Eye (tissue), 1 donor: ENCODE data around the gene FOXP2.
A peak's percentile ranks its signal among the peaks of the same experiment; 100 is the strongest.

Source experiments
- DNase-seq: peaks from one replicate; pipeline ENCODE4 v3.0.0-alpha.2; 2015

FOXP2 gene

DNA sequence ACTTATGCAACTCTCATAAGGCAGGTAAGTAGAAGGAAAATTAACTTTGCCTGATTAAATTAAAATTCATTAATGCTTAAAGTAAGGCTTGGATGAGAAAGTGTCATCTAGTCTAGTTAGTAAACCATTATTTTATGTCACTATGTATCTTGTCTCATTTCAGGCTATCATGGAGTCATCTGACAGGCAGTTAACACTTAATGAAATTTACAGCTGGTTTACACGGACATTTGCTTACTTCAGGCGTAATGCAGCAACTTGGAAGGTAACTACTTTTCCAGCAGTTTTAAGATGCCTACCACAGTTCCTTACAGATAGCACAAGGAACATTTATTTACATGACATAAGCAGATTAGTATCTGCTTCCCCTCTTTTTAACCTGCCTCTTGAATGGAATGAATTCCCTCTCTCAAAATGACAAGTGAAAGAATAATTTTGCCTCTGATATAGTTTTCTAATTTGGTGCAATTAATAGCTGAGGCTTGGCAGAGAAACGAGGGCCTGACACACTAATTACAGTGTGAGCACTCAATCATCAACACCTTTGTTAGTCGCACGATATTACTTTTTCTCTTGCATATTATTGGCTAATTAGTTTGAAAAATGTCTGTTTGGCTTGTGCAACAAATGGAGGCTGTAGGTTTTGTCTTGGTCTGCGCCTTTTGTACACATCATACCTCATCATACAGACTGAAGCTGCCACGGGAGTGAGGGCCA lies 245.0 kb downstream of the FOXP2 start:
- no peak for DNase-seq

GRCh38 chr7:114660126-114660486 lies 245.5 kb downstream of the FOXP2 start:
- peak; percentile 59 for DNase-seq

GRCh38 chr7:114660753-114661152 lies 246.1 kb downstream of the FOXP2 start:
- DNase-seq = no peak

GRCh38 chr7:114662002-114662677 lies 247.5 kb downstream of the FOXP2 start:
- DNase-seq = no peak

GRCh38 chr7:114663502-114663901 lies 248.9 kb downstream of the FOXP2 start:
- peak; percentile 79 for DNase-seq

DNA sequence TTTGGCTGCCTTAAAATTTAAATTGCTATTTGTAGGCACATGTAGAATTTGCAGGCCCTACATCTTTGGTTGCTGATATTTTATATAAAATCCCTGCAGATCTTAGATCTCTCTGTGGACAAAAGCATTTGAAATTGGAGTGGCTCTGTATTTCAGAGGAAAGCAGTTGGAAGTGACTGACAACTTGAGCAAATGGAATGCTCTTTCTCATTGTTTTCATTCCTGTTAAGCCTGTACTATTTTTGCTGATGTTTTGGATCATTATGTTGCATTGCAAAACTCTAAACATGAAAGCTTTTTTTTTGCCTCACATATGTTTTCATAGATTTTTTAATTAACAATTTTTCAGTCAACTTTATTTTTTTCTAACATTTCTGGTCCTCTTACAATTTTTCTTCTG lies 256.1 kb downstream of the FOXP2 start:
- peak; percentile 44 for DNase-seq

- DNase-seq = no peak
These were observed 257.0 kb downstream of the FOXP2 start for GRCh38 chr7:114671563-114672123.

DNA sequence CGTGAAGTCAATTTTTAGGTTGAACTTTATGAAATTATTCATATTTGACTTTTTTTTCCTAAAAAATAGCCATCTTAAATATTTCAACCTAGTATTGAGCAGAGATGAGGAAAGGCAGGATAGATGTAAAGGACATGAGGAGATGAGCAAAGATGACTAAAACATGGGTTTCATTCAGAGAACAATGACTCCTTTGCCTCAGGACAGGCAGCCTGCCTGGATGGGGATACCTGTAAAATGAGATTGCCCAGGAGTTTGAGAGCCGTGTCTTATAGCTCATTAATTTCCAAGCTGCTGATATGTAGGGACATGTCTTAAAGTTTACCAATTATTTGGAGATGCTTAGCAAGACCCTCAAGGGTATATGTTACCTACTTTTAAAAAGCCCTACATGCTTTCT lies 263.5 kb downstream of the FOXP2 start:
- no peak for DNase-seq

DNA sequence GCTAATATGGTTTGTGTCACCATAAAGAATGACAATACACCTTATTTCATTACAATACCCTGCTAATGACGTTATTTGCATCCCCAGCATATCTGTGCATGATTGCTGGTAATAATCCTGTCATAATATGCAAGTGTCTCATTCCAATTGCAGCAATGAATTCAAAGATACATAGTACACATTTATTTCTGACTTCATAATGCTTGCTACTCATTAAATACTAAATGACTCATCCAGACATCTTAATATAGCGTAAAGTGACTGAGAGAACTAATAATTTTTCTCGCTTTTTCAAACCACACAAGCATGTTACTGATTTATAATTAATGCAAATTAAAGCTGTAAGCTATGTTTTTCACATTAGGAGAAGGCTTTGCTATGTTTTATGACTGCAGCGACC lies 272.6 kb downstream of the FOXP2 start:
- no peak for DNase-seq

- DNase-seq = no peak
These were observed 273.9 kb downstream of the FOXP2 start for GRCh38 chr7:114688443-114689055.

DNA sequence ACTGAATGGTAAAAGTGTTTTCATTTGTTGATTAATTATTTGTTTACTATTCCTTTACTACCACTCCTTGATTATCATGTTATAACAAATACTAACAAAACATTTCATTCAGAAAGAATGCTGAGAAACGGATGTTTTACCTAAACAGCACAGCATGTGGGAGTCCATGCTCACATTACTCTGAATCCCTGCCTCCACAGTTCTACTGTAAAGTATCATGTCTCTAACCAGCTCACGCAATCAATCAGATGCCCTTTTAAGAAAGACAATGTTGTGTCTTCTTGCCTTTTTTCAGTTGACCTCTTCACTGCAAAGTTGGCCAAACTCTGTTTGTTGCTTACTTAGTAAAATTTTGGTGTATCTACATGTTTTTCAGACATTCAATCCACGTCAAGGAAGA lies 274.8 kb downstream of the FOXP2 start:
- no peak for DNase-seq

DNA sequence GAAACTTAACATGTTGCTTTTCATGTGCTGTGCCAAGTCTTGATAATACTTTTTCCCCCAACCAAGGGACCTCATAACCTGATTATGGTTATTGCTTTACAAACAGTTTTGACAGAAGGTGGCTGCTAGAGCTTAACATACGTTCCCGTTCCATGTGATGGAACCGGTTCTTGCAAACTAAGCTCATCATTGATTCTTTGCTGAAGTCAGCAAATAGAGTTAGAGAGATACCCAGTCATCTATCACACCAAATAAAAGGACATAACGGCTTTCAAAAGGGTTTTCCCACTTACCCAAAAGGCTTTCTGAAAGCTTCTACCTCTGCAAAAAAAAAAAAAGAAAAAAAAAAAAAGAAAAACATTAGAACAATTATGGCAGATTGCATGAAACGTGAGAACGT lies 277.0 kb downstream of the FOXP2 start:
- no peak for DNase-seq

DNA sequence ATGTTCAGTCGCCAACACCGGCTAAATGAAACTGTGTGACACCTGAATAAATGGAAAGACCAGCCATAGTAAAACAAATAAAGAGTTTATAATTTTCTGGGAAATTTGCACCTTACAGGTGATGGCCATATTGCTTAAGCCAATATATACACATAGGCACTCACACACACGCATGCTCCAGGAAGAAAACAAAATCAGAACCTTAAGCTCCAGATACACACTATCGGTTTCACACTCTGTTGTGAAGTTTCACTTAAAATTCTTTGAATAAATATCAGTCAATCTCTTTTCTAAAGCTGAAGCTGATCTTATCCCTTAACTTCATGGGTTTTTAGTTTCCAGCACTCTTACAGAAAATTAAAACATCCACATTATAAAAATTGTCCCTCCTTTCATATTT lies 280.6 kb downstream of the FOXP2 start:
- DNase-seq = no peak

DNA sequence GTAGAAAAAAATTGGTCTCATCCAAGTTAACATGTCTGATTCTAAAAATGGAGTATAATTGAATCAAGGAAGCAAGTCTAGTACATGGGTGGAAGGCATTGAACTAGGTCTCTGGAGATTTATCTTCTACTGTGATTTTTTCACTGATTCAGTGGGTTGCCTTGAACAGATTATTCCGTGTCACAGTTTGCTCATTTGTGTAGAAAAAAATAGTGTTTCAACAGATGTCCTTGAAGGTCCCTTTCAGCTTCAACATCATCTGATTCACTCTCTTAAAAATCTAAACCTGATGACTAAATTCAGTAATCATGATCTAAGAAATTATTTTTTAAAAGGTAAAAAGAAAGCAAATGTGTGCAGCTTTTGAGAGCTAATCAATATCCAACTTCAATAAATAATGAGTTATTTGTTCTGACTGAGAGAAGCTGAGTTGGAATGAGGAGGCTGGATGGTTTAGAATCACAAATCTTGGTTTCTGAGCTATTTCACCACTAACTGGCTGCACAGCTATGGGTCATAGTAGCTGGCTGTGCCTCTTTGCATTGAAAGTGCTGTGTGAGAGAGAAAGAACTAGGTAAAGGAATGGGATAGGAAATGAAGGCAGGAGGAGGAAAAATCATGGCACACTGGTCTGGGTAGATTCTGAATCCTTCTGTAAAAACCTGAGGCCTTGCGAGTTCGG lies 285.8 kb downstream of the FOXP2 start:
- DNase-seq = peak; percentile 16

- no peak for DNase-seq
These were observed 289.1 kb downstream of the FOXP2 start for GRCh38 chr7:114703677-114704076.

- peak; percentile 74 for DNase-seq
These were observed 294.0 kb downstream of the FOXP2 start for GRCh38 chr7:114708646-114709045.

GRCh38 chr7:114710499-114710898 lies 295.9 kb downstream of the FOXP2 start:
- DNase-seq = no peak

DNA sequence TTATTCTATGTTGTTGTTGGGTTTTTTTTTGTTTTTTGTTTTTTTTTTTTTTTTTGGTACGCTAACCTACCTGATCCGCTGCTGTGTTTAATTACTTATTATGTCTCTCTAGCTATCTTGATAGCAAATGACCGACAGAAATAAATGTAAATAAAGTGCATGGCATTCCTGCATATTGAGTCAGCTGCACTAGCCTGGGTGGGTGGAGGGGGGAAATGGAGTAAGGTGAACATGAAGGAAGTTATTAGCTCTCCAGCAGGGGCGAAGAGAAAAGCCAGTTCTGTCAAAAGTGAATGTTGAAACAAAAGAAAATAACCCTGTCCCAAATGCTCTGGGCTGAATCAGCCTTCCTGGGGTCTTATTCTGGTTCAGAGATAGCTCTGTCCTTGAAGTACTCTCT lies 296.6 kb downstream of the FOXP2 start:
- DNase-seq = no peak

DNA sequence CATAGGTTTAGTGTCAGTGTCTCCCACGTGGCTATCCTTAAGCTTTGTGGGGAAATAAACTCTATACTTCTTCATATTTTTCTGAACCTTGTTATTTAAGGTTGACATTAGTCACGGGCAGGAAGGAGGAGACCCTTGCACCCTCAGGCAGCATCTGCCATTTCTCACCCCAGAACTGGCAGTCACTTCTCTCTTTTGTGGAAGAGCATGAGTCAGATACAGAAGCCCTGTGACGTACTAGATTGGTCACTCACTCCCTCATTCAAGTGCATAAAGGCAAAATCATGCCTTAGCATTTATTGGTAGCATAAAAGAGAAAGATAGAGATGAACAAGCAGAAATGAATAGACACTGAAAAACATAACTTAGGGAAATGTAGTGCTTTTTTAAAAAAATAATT lies 301.3 kb downstream of the FOXP2 start:
- DNase-seq = no peak

- no peak for DNase-seq
These were observed 304.2 kb downstream of the FOXP2 start for GRCh38 chr7:114718861-114719260.

DNA sequence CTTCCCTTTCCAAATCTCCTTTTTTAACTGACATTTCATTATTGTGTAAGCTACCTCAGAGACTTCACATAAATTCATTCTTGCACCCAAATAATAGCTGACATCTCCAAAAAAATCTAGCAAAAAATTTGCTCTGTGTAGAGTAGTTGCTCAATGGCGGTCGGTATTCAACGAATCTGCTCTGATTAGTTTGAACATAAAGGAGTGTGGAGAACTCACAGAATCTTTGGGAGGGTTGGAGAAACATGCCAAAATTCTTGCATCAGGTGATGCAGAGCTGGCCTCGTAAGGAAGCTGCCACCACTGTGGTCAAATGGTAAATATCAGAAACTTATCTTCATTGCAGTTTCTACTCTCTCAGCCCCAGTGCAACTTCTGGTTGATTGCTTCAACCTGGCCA lies 306.1 kb downstream of the FOXP2 start:
- no peak for DNase-seq

DNA sequence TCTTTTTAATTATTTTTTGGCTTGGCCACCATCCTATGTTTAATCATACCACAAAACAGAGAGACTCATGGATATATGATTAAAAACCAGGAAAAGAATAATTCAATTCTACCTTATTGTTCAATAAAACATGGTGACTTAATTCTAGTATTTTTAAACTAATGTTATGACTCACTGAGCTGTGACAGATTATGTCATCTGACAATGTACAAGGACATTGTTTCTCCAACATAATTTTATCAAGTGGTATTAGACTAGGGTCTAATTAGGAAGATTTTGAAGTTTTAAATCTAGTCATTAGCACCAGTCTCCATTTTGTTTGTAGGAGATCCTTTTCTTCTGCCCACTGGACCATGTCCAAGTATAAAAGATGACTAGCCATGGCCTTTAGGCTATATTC lies 307.9 kb downstream of the FOXP2 start:
- DNase-seq = no peak

DNA sequence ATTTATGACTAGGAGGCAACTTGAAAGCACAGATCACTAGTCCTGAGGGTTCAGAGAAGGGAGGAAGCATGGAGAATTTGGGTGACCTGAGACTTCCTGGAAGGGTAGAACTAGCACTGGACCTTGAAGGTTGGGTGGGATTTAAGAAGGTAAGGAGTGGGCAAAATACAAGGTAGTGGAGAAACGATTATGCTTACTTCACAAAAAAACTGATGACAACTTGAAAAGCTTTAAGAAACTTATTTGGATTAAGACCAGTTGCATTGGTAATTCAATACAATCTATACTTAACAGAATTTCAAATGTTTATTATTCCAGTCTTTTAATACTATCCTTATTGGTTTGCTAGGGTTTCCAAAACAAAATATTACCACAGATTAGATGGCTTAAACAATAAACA lies 308.7 kb downstream of the FOXP2 start:
- no peak for DNase-seq

DNA sequence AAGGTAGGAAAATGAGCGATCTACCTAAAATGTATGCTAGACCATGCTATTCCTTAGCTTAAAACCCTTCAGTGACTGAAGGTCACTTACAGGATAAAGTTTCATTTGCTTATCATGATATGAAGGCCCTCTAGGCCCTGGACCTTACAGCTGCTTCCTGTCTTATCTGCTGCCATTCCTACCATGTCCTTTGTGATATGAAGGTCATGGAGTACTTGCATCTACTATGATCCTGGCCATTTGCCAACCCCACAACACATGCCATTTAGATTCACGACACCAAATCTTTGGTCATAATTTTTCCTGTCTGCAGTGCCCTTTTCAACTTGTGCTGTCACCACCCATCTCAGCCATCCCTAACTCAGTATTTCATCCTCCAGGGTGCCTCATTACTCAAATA lies 325.5 kb downstream of the FOXP2 start:
- no peak for DNase-seq
